ENCODE measurements around the gene TSR1. TPM values are rescaled to one million over a fixed set of nuclear protein-coding genes. Genes with fewer than 3 reads are reported as not detected.

TSR1 gene
- total and polyA plus RNA-seq, 9 of the 15 experiments (the other 6 are each of a cell fraction or from before 2014, with no cell fraction given) = 16.4 to 87.5 (median 55.2) TPM

DNA sequence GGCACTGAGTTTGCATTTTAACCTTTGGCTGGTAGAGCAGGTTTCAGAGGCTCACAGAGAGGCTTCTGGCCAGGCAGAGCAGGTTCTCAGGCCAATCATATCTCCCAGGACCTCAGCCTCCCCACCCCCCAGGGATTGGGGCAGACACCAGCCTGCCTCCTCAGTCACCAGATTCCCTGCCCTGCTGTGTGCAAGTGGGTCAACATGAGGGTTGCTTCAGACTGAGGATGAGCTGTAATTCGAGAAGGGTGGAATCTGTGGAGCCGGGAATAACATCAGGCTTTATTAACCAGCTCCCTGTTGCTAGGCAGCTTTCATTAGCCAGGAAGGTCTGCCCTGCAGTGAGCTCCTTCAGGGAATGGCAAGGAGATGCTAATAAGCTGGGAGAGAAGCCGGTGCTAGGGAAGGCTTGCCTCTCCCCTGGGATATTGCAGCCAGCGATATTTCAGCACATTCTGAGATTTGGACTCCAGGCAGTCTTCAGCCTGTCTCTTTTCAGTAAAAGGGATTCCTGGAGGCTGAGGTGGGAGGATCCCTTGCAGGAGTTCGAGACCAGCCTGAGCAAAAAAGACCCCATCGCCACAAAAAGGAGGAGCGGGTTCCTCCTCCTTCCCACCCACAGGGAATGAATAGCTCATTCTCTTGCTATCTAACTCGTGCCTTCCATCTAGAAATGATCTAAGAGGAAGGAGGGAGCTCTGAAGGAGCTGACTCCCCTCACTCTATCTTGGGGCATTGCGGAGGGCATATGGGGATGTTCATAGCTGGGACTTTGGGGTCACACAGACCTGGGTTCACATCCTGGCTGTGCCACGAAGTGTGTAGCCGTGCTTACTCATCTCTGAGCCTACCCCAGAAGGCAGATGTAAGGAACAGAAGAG is 11.8 kb upstream of the TSR1 start (continued):
- TF ChIP-seq, protein P1, sequence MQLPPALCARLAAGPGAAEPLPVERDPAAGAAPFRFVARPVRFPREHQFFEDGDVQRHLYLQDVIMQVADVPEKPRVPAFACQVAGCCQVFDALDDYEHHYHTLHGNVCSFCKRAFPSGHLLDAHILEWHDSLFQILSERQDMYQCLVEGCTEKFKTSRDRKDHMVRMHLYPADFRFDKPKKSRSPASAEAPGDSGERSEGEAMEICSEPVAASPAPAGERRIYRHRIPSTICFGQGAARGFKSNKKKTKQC (CRISPR knock-in tag; IDR thresholded peaks at IDR 0.05) = no peak
- TF ChIP-seq HIVEP1 (CRISPR knock-in tag; IDR thresholded peaks at IDR 0.05) (no peak), CCAR2 (IDR thresholded peaks at IDR 0.05; ENCODE audit: low read depth, low read length) (no peak), ZNF77 (CRISPR knock-in tag; IDR thresholded peaks at IDR 0.05) (no peak), ZC3H4 (CRISPR knock-in tag; IDR thresholded peaks at IDR 0.05; ENCODE audit: borderline replicate concordance) (no peak), CBFB (CRISPR knock-in tag; IDR thresholded peaks at IDR 0.05) (no peak)
- TF ChIP-seq, protein P2, sequence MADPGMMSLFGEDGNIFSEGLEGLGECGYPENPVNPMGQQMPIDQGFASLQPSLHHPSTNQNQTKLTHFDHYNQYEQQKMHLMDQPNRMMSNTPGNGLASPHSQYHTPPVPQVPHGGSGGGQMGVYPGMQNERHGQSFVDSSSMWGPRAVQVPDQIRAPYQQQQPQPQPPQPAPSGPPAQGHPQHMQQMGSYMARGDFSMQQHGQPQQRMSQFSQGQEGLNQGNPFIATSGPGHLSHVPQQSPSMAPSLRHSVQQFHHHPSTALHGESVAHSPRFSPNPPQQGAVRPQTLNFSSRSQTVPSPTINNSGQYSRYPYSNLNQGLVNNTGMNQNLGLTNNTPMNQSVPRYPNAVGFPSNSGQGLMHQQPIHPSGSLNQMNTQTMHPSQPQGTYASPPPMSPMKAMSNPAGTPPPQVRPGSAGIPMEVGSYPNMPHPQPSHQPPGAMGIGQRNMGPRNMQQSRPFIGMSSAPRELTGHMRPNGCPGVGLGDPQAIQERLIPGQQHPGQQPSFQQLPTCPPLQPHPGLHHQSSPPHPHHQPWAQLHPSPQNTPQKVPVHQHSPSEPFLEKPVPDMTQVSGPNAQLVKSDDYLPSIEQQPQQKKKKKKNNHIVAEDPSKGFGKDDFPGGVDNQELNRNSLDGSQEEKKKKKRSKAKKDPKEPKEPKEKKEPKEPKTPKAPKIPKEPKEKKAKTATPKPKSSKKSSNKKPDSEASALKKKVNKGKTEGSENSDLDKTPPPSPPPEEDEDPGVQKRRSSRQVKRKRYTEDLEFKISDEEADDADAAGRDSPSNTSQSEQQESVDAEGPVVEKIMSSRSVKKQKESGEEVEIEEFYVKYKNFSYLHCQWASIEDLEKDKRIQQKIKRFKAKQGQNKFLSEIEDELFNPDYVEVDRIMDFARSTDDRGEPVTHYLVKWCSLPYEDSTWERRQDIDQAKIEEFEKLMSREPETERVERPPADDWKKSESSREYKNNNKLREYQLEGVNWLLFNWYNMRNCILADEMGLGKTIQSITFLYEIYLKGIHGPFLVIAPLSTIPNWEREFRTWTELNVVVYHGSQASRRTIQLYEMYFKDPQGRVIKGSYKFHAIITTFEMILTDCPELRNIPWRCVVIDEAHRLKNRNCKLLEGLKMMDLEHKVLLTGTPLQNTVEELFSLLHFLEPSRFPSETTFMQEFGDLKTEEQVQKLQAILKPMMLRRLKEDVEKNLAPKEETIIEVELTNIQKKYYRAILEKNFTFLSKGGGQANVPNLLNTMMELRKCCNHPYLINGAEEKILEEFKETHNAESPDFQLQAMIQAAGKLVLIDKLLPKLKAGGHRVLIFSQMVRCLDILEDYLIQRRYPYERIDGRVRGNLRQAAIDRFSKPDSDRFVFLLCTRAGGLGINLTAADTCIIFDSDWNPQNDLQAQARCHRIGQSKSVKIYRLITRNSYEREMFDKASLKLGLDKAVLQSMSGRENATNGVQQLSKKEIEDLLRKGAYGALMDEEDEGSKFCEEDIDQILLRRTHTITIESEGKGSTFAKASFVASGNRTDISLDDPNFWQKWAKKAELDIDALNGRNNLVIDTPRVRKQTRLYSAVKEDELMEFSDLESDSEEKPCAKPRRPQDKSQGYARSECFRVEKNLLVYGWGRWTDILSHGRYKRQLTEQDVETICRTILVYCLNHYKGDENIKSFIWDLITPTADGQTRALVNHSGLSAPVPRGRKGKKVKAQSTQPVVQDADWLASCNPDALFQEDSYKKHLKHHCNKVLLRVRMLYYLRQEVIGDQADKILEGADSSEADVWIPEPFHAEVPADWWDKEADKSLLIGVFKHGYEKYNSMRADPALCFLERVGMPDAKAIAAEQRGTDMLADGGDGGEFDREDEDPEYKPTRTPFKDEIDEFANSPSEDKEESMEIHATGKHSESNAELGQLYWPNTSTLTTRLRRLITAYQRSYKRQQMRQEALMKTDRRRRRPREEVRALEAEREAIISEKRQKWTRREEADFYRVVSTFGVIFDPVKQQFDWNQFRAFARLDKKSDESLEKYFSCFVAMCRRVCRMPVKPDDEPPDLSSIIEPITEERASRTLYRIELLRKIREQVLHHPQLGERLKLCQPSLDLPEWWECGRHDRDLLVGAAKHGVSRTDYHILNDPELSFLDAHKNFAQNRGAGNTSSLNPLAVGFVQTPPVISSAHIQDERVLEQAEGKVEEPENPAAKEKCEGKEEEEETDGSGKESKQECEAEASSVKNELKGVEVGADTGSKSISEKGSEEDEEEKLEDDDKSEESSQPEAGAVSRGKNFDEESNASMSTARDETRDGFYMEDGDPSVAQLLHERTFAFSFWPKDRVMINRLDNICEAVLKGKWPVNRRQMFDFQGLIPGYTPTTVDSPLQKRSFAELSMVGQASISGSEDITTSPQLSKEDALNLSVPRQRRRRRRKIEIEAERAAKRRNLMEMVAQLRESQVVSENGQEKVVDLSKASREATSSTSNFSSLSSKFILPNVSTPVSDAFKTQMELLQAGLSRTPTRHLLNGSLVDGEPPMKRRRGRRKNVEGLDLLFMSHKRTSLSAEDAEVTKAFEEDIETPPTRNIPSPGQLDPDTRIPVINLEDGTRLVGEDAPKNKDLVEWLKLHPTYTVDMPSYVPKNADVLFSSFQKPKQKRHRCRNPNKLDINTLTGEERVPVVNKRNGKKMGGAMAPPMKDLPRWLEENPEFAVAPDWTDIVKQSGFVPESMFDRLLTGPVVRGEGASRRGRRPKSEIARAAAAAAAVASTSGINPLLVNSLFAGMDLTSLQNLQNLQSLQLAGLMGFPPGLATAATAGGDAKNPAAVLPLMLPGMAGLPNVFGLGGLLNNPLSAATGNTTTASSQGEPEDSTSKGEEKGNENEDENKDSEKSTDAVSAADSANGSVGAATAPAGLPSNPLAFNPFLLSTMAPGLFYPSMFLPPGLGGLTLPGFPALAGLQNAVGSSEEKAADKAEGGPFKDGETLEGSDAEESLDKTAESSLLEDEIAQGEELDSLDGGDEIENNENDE (IDR thresholded peaks at IDR 0.05; ENCODE audit: low read depth, low read length) = no peak
